ENCODE measurements around the gene STRA8.

Gene STRA8

GRCh38 chr7:135238112-135238744, 4.6 kb downstream of the STRA8 start:
- no peak for DNase-seq (ENCODE audit: low read depth)

GRCh38 chr7:135239263-135239662, 5.6 kb downstream of the STRA8 start:
- DNase-seq (ENCODE audit: low read depth), result no peak

- no peak for DNase-seq (ENCODE audit: low read depth)
Measured at GRCh38 chr7:135240441-135240840, 6.8 kb downstream of the STRA8 start.

GRCh38 chr7:135242096-135242684, 8.6 kb downstream of the STRA8 start:
- DNase-seq (ENCODE audit: low read depth), result no peak

- no peak for DNase-seq (ENCODE audit: low read depth)
Measured at GRCh38 chr7:135245226-135246190, 11.9 kb downstream of the STRA8 start.

- no peak for DNase-seq (ENCODE audit: low read depth)
Measured at GRCh38 chr7:135246191-135246825, 12.7 kb downstream of the STRA8 start.

- no peak for DNase-seq (ENCODE audit: low read depth)
Measured at GRCh38 chr7:135247746-135248471, 14.3 kb downstream of the STRA8 start.

GRCh38 chr7:135248546-135248945, 14.9 kb downstream of the STRA8 start:
- no peak for DNase-seq (ENCODE audit: low read depth)

GRCh38 chr7:135251496-135252391, 18.1 kb downstream of the STRA8 start:
- no peak for DNase-seq (ENCODE audit: low read depth)

GRCh38 chr7:135253851-135254771, 20.5 kb downstream of the STRA8 start:
- DNase-seq (ENCODE audit: low read depth), result peak; percentile 77

- DNase-seq (ENCODE audit: low read depth), result no peak
Measured at GRCh38 chr7:135257790-135258189, 24.2 kb downstream of the STRA8 start.

GRCh38 chr7:135258585-135258984, 24.9 kb downstream of the STRA8 start:
- DNase-seq (ENCODE audit: low read depth), result no peak

GRCh38 chr7:135259702-135260101, 26.1 kb downstream of the STRA8 start:
- no peak for DNase-seq (ENCODE audit: low read depth)

- no peak for DNase-seq (ENCODE audit: low read depth)
Measured at GRCh38 chr7:135260470-135260869, 26.8 kb downstream of the STRA8 start.

- no peak for DNase-seq (ENCODE audit: low read depth)
Measured at GRCh38 chr7:135260930-135261721, 27.5 kb downstream of the STRA8 start.

- DNase-seq (ENCODE audit: low read depth), result no peak
Measured at GRCh38 chr7:135262623-135263320, 29.1 kb downstream of the STRA8 start.

- DNase-seq (ENCODE audit: low read depth), result no peak
Measured at GRCh38 chr7:135263321-135263970, 29.8 kb downstream of the STRA8 start.

GRCh38 chr7:135265637-135266036, 32.0 kb downstream of the STRA8 start:
- DNase-seq (ENCODE audit: low read depth), result no peak
